Measurements from ENCODE around the gene RIMBP3B. TPM values are rescaled to one million over a fixed set of nuclear protein-coding genes. Genes with fewer than 3 reads are reported as not detected.
"Not testable (repeated sequence)": the region's sequence is repeated elsewhere in the genome, so short reads cannot be mapped to it uniquely, and the experiment has no call there.

RIMBP3B gene
- total RNA-seq, 1 experiment from 2014 or later: 0.25 TPM

DNA sequence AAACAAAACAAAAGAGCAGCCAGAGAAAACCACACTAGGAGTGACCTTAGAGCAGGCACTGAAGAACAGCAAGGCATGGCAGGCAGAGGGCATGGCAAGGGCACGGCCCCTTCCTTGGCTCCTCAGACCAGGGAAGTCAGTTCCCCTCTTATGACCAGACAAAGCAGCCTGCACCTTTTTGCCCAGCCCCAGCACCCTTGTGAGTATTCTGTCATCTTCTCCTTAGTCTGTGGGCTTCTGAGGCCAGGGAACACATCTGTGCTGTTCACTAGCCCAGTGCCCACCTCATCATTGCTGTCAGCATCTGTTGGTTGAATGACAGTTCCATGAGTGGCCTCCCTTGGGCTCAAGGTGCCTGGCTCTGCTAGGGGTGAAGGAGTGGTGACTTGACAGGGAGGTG is 23.6 kb downstream of the RIMBP3B start:
- H2AFZ ChIP-seq (ENCODE audit: low read depth, low read length, poor library complexity, severe bottlenecking); RAD21 ChIA-PET (ENCODE audit: low non-redundant PET in 1 of 2, low total read pairs in 2 of 2, uncharacterized antibody in 2 of 2, unreplicated experiment in 2 of 2); H3K4me2 ChIP-seq (ENCODE audit: low read length); H3K9me3 ChIP-seq (ENCODE audit: control insufficient read depth in 1 of 2, insufficient read depth in 1 of 2, low read depth in 1 of 2, low read length in 2 of 2); intact Hi-C loops (cut with micrococcal nuclease); BruUV-seq (replicated peaks); H3K9me2 ChIP-seq (ENCODE audit: insufficient read depth); H4K20me1 ChIP-seq (ENCODE audit: insufficient read depth); H3K27me3 ChIP-seq (ENCODE audit: insufficient read depth, low read length); H3K36me3 ChIP-seq (ENCODE audit: control insufficient read depth in 1 of 2, insufficient read depth in 2 of 2, low read length in 2 of 2); H3K4me3 ChIP-seq (replicated peaks in 1 of 2; ENCODE audit: low read depth in 1 of 2, low read length in 2 of 2); ATAC-seq; H3K27ac ChIP-seq (ENCODE audit: low read depth, low read length); CTCF ChIA-PET; DNase-seq (ENCODE audit: low read depth, low spot score); H3K9ac ChIP-seq (ENCODE audit: low read length); H3K79me2 ChIP-seq (ENCODE audit: insufficient read depth, low read length); H3K4me1 ChIP-seq (ENCODE audit: control insufficient read depth in 1 of 2, insufficient read depth in 2 of 2, low read length in 2 of 2); POLR2A ChIA-PET: not testable (repeated sequence)

DNA sequence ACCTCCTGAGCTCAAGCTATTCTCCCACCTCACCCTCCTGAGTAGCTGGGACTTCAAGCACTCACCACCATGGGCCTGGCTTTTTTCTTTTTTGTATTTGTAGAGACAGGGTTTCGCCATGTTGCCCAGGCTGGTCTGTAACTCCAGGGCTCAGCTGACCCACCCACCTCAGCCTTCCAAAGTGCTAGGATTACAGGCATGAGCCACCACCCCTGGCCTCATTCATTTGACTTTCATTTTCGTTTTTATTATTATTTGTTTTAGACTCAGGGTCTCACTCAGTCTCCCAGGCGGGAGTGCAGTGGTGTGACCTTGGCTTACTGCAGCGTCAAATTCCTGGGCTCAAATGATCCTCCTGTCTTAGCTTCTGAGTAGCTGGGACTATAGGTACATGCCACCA is 24.2 kb downstream of the RIMBP3B start:
- H3K9ac ChIP-seq (ENCODE audit: low read length); intact Hi-C loops (cut with micrococcal nuclease); RAD21 ChIA-PET (ENCODE audit: low non-redundant PET in 1 of 2, low total read pairs in 2 of 2, uncharacterized antibody in 2 of 2, unreplicated experiment in 2 of 2); H3K4me1 ChIP-seq (ENCODE audit: control insufficient read depth in 1 of 2, insufficient read depth in 2 of 2, low read length in 2 of 2); H3K4me2 ChIP-seq (ENCODE audit: low read length); H3K79me2 ChIP-seq (ENCODE audit: insufficient read depth, low read length); H3K27ac ChIP-seq (ENCODE audit: low read depth, low read length); BruUV-seq (replicated peaks); H4K20me1 ChIP-seq (ENCODE audit: insufficient read depth); H3K9me3 ChIP-seq (ENCODE audit: control insufficient read depth in 1 of 2, insufficient read depth in 1 of 2, low read depth in 1 of 2, low read length in 2 of 2); CTCF ChIA-PET; H3K9me2 ChIP-seq (ENCODE audit: insufficient read depth); DNase-seq (ENCODE audit: low read depth, low spot score); POLR2A ChIA-PET; H3K4me3 ChIP-seq (replicated peaks in 1 of 2; ENCODE audit: low read depth in 1 of 2, low read length in 2 of 2); H3K36me3 ChIP-seq (ENCODE audit: control insufficient read depth in 1 of 2, insufficient read depth in 2 of 2, low read length in 2 of 2); H2AFZ ChIP-seq (ENCODE audit: low read depth, low read length, poor library complexity, severe bottlenecking); H3K27me3 ChIP-seq (ENCODE audit: insufficient read depth, low read length); ATAC-seq: not testable (repeated sequence)

DNA sequence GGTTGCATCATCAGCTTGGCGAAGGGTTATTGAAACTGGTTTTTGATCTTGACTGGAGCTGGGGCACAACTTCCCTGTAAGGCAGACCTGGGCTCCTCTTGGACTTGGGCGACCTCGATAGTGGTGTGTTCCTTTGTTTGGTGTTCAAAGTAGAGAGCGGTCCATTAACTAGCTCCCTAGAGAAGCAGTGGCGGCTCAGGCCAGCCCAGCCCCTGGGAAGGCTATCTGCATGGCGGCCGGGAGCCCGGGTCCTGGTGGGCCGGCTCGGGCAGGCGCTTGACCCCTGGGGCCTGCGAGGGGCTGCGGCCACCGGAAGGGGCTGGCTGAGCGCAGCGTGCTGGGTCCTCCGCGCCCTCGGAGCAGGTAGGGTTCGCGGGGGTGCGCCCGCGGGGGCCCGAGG is 32.8 kb downstream of the RIMBP3B start:
- H3K4me1 ChIP-seq (ENCODE audit: control insufficient read depth in 1 of 2, insufficient read depth in 2 of 2, low read length in 2 of 2); POLR2A ChIA-PET; H3K36me3 ChIP-seq (ENCODE audit: control insufficient read depth in 1 of 2, insufficient read depth in 2 of 2, low read length in 2 of 2); H3K9me3 ChIP-seq (ENCODE audit: control insufficient read depth in 1 of 2, insufficient read depth in 1 of 2, low read depth in 1 of 2, low read length in 2 of 2); H3K9me2 ChIP-seq (ENCODE audit: insufficient read depth); H3K9ac ChIP-seq (ENCODE audit: low read length); CTCF ChIA-PET; H3K4me2 ChIP-seq (ENCODE audit: low read length); ATAC-seq; H2AFZ ChIP-seq (ENCODE audit: low read depth, low read length, poor library complexity, severe bottlenecking); DNase-seq (ENCODE audit: low read depth, low spot score); intact Hi-C loops (cut with micrococcal nuclease); H3K27me3 ChIP-seq (ENCODE audit: insufficient read depth, low read length); BruUV-seq (replicated peaks); RAD21 ChIA-PET (ENCODE audit: low non-redundant PET in 1 of 2, low total read pairs in 2 of 2, uncharacterized antibody in 2 of 2, unreplicated experiment in 2 of 2); H4K20me1 ChIP-seq (ENCODE audit: insufficient read depth); H3K27ac ChIP-seq (ENCODE audit: low read depth, low read length); H3K79me2 ChIP-seq (ENCODE audit: insufficient read depth, low read length); H3K4me3 ChIP-seq (replicated peaks in 1 of 2; ENCODE audit: low read depth in 1 of 2, low read length in 2 of 2): not testable (repeated sequence)

DNA sequence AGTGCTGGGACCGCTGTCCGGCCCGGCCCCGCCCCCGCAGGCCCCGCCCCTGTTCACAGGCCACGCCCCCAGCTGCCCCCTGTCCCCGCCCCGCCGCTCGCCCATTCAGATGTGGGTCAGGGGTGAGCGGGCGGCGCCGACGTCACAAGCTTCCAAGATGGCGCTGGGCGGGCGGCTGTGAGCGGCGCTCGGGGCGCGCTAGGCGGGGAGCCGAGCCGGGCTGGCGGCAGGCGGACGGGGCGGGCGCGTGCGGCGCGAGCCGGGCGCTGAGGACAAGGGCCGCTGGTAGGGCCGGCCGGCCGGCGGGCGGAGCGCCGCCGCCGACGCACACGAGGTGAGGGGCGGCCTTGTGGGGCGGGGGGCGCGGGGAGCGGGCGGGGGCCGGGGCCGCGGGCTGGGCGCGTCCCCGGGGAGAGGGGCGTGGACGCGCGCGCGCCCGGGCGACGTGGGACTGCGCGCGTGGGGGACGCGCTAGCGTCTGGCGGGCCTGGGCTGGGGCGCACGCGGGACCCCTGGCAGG is 33.7 kb downstream of the RIMBP3B start, which contains the start of gene HIC2:
Gene HIC2, plus strand, starts transcription at position 145 of the 520 bp plus-strand sequence. CDS start 25,461 bp downstream, outside the sequence.
- POLR2A ChIA-PET; H3K79me2 ChIP-seq (ENCODE audit: insufficient read depth, low read length); H3K9me2 ChIP-seq (ENCODE audit: insufficient read depth); H4K20me1 ChIP-seq (ENCODE audit: insufficient read depth); H3K27me3 ChIP-seq (ENCODE audit: insufficient read depth, low read length); RAD21 ChIA-PET (ENCODE audit: low non-redundant PET in 1 of 2, low total read pairs in 2 of 2, uncharacterized antibody in 2 of 2, unreplicated experiment in 2 of 2); BruUV-seq (replicated peaks); CTCF ChIA-PET; intact Hi-C loops (cut with micrococcal nuclease); H3K9me3 ChIP-seq (ENCODE audit: control insufficient read depth in 1 of 2, insufficient read depth in 1 of 2, low read depth in 1 of 2, low read length in 2 of 2); H3K36me3 ChIP-seq (ENCODE audit: control insufficient read depth in 1 of 2, insufficient read depth in 2 of 2, low read length in 2 of 2); H2AFZ ChIP-seq (ENCODE audit: low read depth, low read length, poor library complexity, severe bottlenecking); DNase-seq (ENCODE audit: low read depth, low spot score); H3K4me1 ChIP-seq (ENCODE audit: control insufficient read depth in 1 of 2, insufficient read depth in 2 of 2, low read length in 2 of 2): not testable (repeated sequence)
- H3K4me3 ChIP-seq (replicated peaks in 1 of 2; ENCODE audit: low read depth in 1 of 2, low read length in 2 of 2): peak within 1 kb of the TSS; percentile 46 to 50; a peak in 3 of 4 replicates
- peak within 1 kb of the TSS; percentile 35; the same call in 1 of the 2 replicates for H3K27ac ChIP-seq (ENCODE audit: low read depth, low read length)
- H3K9ac ChIP-seq (ENCODE audit: low read length): peak within 1 kb of the TSS; percentile 45
- peak within 1 kb of the TSS; percentile 54 for H3K4me2 ChIP-seq (ENCODE audit: low read length)
- ATAC-seq: peak; percentile 88

All from HCT116 (cell line).